Body of pancreas (tissue), 4 donors: Measurements from ENCODE around the gene PDCD4. TPM values are rescaled to one million over a fixed set of nuclear protein-coding genes. Genes with fewer than 3 reads are reported as not detected.
"Not testable (repeated sequence)": the region's sequence is repeated elsewhere in the genome, so short reads cannot be mapped to it uniquely, and the experiment has no call there.

ENCODE experiments used
- ATAC-seq: fragments of 150-250 bp; one replicate; pipeline ENCODE4 v1.9.1; 2016
- DNase-seq, 4 donors: peaks; one replicate each; pipeline ENCODE4 v3.0.0-alpha.2; 2019
- H3K27ac ChIP-seq, 4 donors: fragments of 200-600 bp; sonication (generic); 1 replicate in 3 of 4; 2 replicates in 1 of 4; pipeline versions ENCODE4 v1.5.1 to v1.6.1; 2016 to 2019; ENCODE audit warnings: mild to moderate bottlenecking in 1 of 4, mixed read lengths in 1 of 4, moderate library complexity in 1 of 4
- H3K27me3 ChIP-seq, 2 donors: fragments of 200-600 bp; sonication (generic); one replicate each; pipeline ENCODE4 v1.6.0; 2016; ENCODE audit warnings: mild to moderate bottlenecking in 1 of 2
- H3K36me3 ChIP-seq, 2 donors: fragments of 200-600 bp; sonication (generic); replicated peaks in 1 of 2; 2 replicates each; pipeline ENCODE4 v1.5.1; 2016; ENCODE audit warnings: low read depth in 2 of 2; ENCODE audit not compliant: insufficient read depth in 1 of 2
- H3K4me1 ChIP-seq: fragments of 200-600 bp; sonication (generic); one replicate; pipeline ENCODE4 v1.6.0; 2016
- H3K4me3 ChIP-seq, 2 donors: fragments of 200-600 bp; sonication (generic); 1 replicate in 1 of 2; 2 replicates in 1 of 2; pipeline ENCODE4 v1.5.1; 2016 to 2019
- H3K9me3 ChIP-seq, 3 donors: fragments of 200-600 bp; sonication (generic); 1 replicate in 2 of 3; 2 replicates in 1 of 3; pipeline ENCODE4 v1.5.1; 2016
- POLR2A ChIP-seq, 3 donors: fragments of 450-650 bp; IDR thresholded peaks; one replicate each; pipeline ENCODE4 v1.6.1; 2016; ENCODE audit warnings: antibody characterized with exemption in 3 of 3, mild to moderate bottlenecking in 2 of 3
- WGBS, 2 donors: methylation state at CpG; one replicate each; pipeline ENCODE4 v1.1.5; 2017; 5-methylcytosine and 5-hydroxymethylcytosine counted together
- intact Hi-C: fragments of 100-400 bp; cut with DNase I; formaldehyde crosslinking; loops from one replicate; pipeline ENCODE4 v1.15.1; 2023
- total RNA-seq, 2 donors: library from RNA; depleted of rRNA; stranded (reverse); fragments of >200 nt; gene quantifications; one replicate each; pipeline ENCODE4 v1.1.0, GENCODE V29; 2016
- TF ChIP-seq, protein P1 (sequence below), 7 experiments: fragments of 450-650 bp in 4 of 7; fragments of 200-600 bp in 3 of 7; sonication (generic) in 3 of 7; IDR thresholded peaks; one replicate each; pipeline ENCODE4 v1.5.1; 2016 to 2019; ENCODE audit warnings: antibody characterized with exemption in 7 of 7

The PDCD4 gene
- total RNA-seq, 2 donors from 2014 or later = 332 to 458 TPM

DNA sequence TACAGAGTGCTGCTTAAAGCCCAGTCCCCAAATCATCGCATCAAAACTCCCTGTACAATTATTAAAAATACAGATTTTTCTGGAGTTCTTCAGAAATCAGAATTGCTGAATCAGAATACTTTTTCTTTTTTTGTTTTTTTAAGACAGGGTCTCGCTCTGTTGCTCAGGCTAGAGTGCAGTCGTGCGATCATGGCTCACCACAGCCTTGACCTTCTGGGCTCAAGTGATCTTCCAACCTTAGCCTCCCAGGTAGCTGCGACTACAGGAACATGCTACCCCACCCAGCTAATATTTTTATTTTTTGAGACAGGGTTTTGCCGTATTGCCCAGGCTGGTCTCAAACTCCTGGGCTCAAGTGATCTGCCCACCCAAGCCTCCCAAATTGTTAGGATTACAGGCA is 43.3 kb downstream of the PDCD4 start:
- Histone ChIP-seq H3K4me1 (peaks cover 52% of the 10 kb centered on the region), H3K27me3 (no peaks in the 10 kb centered on the region), H3K27ac (peak overlapping the region in 3 of 4 donors; percentile 29 to 100 (median 100)), H3K9me3 (no peaks in the 10 kb centered on the region), H3K36me3 (no peaks in the 10 kb centered on the region), H3K4me3 (no peak overlapping the region)
- DNase-seq = no peak
- TF ChIP-seq, protein P1, sequence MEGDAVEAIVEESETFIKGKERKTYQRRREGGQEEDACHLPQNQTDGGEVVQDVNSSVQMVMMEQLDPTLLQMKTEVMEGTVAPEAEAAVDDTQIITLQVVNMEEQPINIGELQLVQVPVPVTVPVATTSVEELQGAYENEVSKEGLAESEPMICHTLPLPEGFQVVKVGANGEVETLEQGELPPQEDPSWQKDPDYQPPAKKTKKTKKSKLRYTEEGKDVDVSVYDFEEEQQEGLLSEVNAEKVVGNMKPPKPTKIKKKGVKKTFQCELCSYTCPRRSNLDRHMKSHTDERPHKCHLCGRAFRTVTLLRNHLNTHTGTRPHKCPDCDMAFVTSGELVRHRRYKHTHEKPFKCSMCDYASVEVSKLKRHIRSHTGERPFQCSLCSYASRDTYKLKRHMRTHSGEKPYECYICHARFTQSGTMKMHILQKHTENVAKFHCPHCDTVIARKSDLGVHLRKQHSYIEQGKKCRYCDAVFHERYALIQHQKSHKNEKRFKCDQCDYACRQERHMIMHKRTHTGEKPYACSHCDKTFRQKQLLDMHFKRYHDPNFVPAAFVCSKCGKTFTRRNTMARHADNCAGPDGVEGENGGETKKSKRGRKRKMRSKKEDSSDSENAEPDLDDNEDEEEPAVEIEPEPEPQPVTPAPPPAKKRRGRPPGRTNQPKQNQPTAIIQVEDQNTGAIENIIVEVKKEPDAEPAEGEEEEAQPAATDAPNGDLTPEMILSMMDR (IDR thresholded peaks at IDR 0.05) = no peak
- TF ChIP-seq POLR2A (IDR thresholded peaks at IDR 0.05) = no peak
- 72 to 77% methylated on average over 6 of the region's 6 CpGs for WGBS, 2 donors
- intact Hi-C loops = no loop called here
- ATAC-seq = no peak

DNA sequence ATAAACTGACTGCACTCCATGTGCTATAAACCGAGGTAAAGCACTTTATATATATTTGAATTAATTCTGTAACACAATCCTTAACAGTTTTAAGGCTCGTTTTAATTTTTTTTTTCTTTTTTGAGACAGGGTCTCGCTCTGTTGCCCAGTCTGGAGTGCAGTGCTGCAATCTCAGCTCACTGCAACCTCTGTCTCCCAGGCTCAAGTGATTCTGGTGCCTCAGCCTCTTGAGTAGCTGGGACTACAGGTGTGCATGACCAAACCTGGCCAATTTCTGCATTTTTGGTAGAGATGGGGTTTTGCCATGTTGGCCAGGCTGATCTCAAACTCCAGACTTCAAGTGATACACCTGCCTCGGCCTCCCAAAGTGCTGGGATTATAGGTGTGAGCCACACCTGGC is 43.9 kb downstream of the PDCD4 start:
- H3K4me3 ChIP-seq, H3K27me3 ChIP-seq, H3K9me3 ChIP-seq, H3K36me3 ChIP-seq, intact Hi-C loops, ATAC-seq: not testable (repeated sequence)
- DNase-seq = peak in 2 of 4 donors; percentile 40 to 58
- Histone ChIP-seq H3K4me1 (peaks cover 52% of the 10 kb centered on the region), H3K27ac (peak overlapping the region in 3 of 4 donors; percentile 29 to 100 (median 100))
- WGBS, 2 donors = 57 to 60% methylated on average over 4 of the region's 4 CpGs

DNA sequence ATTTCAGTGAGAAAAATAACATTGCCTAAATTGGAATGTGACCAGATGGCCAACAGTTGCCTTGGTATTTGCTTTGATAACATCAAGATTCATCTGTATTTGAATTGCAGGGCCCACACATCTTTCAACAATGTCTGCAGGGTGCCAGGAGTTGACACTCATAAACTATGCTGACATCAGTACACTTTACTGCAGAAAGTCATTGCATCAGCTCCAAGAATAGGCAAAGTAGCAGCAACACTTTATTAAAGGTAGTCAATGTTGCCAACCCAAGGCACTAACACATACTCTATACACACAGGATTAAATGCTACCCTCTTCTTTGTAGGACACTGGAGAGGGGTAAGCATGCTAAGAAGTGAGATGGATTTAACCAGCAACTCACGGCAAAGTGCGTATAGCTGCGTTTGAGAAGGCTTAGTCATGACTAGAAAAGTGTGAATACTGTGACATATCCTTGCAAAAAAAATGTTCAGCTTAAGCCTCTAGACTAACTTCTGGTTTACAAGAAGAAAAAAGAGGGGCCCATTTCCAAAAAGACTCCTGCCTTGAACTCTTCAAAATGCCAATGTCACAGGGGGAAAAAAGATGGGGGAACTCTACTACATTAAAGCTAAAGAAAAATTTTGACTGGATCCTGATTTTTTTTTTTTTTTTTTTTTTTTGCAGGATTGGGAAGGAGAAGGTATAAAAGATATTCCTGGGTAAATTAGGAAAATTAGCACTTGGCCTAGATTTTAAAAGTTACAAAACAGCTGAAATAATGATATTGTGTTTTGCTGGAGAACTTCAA is 45.0 kb downstream of the PDCD4 start:
- Histone ChIP-seq H3K9me3 (no peaks in the 10 kb centered on the region), H3K27ac (peak overlapping the region; percentile 29 to 100 (median 66)), H3K36me3 (no peaks in the 10 kb centered on the region), H3K4me1 (peaks cover 52% of the 10 kb centered on the region), H3K27me3 (no peaks in the 10 kb centered on the region), H3K4me3 (no peak overlapping the region)
- DNase-seq (peak in 2 of 4 donors; percentile 37 to 50), ATAC-seq (no peak)
- intact Hi-C loops = no loop called here
- no peak for TF ChIP-seq POLR2A (IDR thresholded peaks at IDR 0.05)
- TF ChIP-seq, protein P1 (IDR thresholded peaks at IDR 0.05) = no peak
- WGBS, 2 donors = 37 to 54% methylated on average over 3 of the region's 3 CpGs

DNA sequence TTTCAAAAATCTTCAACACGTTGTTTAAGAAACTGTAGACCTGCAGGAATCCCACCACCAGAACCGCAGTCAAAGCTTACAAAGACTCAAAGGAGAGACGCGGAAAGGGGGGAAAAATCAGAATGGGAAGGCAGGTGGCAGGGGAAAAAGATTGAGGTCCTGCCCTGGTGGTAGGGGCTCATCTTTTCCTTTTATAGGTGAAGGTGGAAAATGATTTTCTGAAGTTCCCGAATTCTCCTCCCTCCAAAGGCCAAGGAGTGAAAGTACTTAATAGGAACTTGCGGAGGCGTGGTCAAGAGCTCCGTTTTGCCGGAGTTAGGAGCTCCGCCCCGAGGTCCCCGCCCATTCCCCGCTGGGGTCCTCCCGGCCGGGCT is 46.5 kb downstream of the PDCD4 start:
- H3K27me3 ChIP-seq = no peaks in the 10 kb centered on the region
- no peaks in the 10 kb centered on the region for H3K9me3 ChIP-seq
- intact Hi-C loops = no loop called here
- H3K27ac ChIP-seq = peak overlapping the region; percentile 98 to 100 (median 100)
- DNase-seq (peak; percentile 95 to 98 (median 97)), ATAC-seq (no peak)
- H3K4me3 ChIP-seq = peak overlapping the region; percentile 33 to 68
- H3K4me1 ChIP-seq = peaks cover 46% of the 10 kb centered on the region
- WGBS, 2 donors = 1% methylated on average over 13 to 15 of the region's 15 CpGs
- no peak for TF ChIP-seq POLR2A (IDR thresholded peaks at IDR 0.05)
- TF ChIP-seq, protein P1 (IDR thresholded peaks at IDR 0.05) = peak in 4 of 7 experiments; percentile 4 to 29 (median 24)
- no peaks in the 10 kb centered on the region for H3K36me3 ChIP-seq

DNA sequence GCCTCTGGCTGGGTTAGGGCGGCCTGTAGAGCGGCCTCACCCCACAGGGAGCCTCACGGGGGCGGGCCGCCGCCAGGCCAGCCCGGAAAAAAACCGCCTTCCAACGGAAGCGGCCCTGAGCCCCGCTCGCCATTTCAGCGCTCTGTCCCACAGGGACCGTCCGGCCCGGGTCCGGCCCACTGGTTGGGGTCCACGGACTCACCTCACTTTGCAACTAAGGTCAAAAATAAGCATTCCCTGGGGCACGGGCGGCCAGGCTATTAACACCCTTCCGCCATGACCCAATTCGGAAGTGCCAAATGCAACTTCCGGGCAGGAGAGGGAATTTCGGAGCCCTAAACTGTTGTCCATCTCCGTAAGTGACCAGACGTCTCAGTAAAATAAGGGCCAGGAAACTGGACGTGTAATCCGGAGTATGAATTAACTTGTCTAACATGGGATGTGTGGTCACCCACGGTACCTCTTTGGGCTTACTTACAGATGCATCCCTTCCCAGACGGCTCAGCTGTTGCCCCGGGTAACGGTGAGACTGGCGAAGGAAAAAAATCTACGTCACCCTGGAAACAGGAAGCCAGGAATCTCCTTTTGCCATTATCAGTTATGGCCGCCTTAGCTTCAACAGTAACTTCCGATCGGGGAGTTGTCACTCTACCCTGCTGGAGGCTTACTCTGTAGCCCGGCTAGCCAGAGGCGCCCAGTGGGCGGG is 47.1 kb downstream of the PDCD4 start, which contains the start of gene BBIP1:
TSS of gene BBIP1 (minus strand) at position 538 of the 706 bp plus-strand sequence. CDS start 1,023 bp downstream, outside the sequence.
- Histone ChIP-seq H3K36me3 (no peaks in the 10 kb centered on the region), H3K27ac (peak within 1 kb of the TSS; percentile 98 to 100 (median 100)), H3K27me3 (no peaks in the 10 kb centered on the region), H3K9me3 (no peaks in the 10 kb centered on the region), H3K4me3 (peak within 1 kb of the TSS; percentile 33 to 68), H3K4me1 (peaks cover 48% of the 10 kb centered on the region)
- WGBS, 2 donors = 0% methylated on average over 23 to 40 of the region's 40 CpGs
- DNase-seq = no peak
- intact Hi-C loops = no loop called here
- TF ChIP-seq POLR2A (IDR thresholded peaks at IDR 0.05) = peak; percentile 88 to 98 (median 95)
- TF ChIP-seq, protein P1 (IDR thresholded peaks at IDR 0.05) = peak in 2 of 7 experiments; percentile 33 to 39
- peak; percentile 90 for ATAC-seq
